ENCODE measurements around the gene ECI1. TPM values are rescaled to one million over a fixed set of nuclear protein-coding genes. Genes with fewer than 3 reads are reported as not detected.
"Not testable (repeated sequence)": the region's sequence is repeated elsewhere in the genome, so short reads cannot be mapped to it uniquely, and the experiment has no call there.

ECI1 gene
- total RNA-seq, 2 donors from 2014 or later, result 29.3 to 39.1 TPM

GRCh38 chr16:2260250-2260649 lies 8.9 kb upstream of the ECI1 start:
- DNase-seq (ENCODE audit: low spot score), result no peak
- Histone ChIP-seq H3K9me3 (no peaks in the 10 kb centered on the region), H3K36me3 (peaks cover 76% of the 10 kb centered on the region), H3K27me3 (replicated peaks; ENCODE audit: insufficient read depth) (no peaks in the 10 kb centered on the region), H3K27ac (no peak overlapping the region), H3K4me1 (ENCODE audit: control insufficient read depth in 1 of 2, low read depth in 2 of 2) (peaks cover 0 to 5% of the 10 kb centered on the region in 2 donors), H3K4me3 (no peak overlapping the region)
- TF ChIP-seq, protein P1, sequence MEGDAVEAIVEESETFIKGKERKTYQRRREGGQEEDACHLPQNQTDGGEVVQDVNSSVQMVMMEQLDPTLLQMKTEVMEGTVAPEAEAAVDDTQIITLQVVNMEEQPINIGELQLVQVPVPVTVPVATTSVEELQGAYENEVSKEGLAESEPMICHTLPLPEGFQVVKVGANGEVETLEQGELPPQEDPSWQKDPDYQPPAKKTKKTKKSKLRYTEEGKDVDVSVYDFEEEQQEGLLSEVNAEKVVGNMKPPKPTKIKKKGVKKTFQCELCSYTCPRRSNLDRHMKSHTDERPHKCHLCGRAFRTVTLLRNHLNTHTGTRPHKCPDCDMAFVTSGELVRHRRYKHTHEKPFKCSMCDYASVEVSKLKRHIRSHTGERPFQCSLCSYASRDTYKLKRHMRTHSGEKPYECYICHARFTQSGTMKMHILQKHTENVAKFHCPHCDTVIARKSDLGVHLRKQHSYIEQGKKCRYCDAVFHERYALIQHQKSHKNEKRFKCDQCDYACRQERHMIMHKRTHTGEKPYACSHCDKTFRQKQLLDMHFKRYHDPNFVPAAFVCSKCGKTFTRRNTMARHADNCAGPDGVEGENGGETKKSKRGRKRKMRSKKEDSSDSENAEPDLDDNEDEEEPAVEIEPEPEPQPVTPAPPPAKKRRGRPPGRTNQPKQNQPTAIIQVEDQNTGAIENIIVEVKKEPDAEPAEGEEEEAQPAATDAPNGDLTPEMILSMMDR (IDR thresholded peaks at IDR 0.05), result no peak
- ATAC-seq (ENCODE audit: insufficient number of reproducible peaks, low FRiP score, low read depth), result no peak

- H3K36me3 ChIP-seq, result peaks cover 85% of the 10 kb centered on the region
- H3K4me1 ChIP-seq (ENCODE audit: control insufficient read depth in 1 of 2, low read depth in 2 of 2); H3K27ac ChIP-seq; H3K27me3 ChIP-seq (replicated peaks; ENCODE audit: insufficient read depth); DNase-seq (ENCODE audit: low spot score); ATAC-seq (ENCODE audit: insufficient number of reproducible peaks, low FRiP score, low read depth); H3K4me3 ChIP-seq; H3K9me3 ChIP-seq: not testable (repeated sequence)
Measured at GRCh38 chr16:2258530-2258929, 7.1 kb upstream of the ECI1 start.

GRCh38 chr16:2257726-2258125 lies 6.3 kb upstream of the ECI1 start:
- peaks cover 82% of the 10 kb centered on the region for H3K36me3 ChIP-seq
- DNase-seq (ENCODE audit: low spot score), result no peak
- ATAC-seq (ENCODE audit: insufficient number of reproducible peaks, low FRiP score, low read depth), result no peak
- no peaks in the 10 kb centered on the region for H3K27me3 ChIP-seq (replicated peaks; ENCODE audit: insufficient read depth)
- no peak overlapping the region for H3K4me3 ChIP-seq
- no peaks in the 10 kb centered on the region for H3K4me1 ChIP-seq (ENCODE audit: control insufficient read depth in 1 of 2, low read depth in 2 of 2)
- no peak overlapping the region for H3K27ac ChIP-seq
- TF ChIP-seq, protein P1 (IDR thresholded peaks at IDR 0.05), result no peak
- no peaks in the 10 kb centered on the region for H3K9me3 ChIP-seq

- Histone ChIP-seq H3K9me3 (no peaks in the 10 kb centered on the region), H3K36me3 (peaks cover 71% of the 10 kb centered on the region), H3K27ac (no peak overlapping the region), H3K27me3 (replicated peaks; ENCODE audit: insufficient read depth) (no peaks in the 10 kb centered on the region), H3K4me3 (no peak overlapping the region), H3K4me1 (ENCODE audit: control insufficient read depth in 1 of 2, low read depth in 2 of 2) (peaks cover 5 to 7% of the 10 kb centered on the region in 2 donors)
- no peak for DNase-seq (ENCODE audit: low spot score)
- no peak for ATAC-seq (ENCODE audit: insufficient number of reproducible peaks, low FRiP score, low read depth)
- TF ChIP-seq, protein P1 (IDR thresholded peaks at IDR 0.05), result no peak
Measured at GRCh38 chr16:2256531-2257140, 5.2 kb upstream of the ECI1 start.

DNA sequence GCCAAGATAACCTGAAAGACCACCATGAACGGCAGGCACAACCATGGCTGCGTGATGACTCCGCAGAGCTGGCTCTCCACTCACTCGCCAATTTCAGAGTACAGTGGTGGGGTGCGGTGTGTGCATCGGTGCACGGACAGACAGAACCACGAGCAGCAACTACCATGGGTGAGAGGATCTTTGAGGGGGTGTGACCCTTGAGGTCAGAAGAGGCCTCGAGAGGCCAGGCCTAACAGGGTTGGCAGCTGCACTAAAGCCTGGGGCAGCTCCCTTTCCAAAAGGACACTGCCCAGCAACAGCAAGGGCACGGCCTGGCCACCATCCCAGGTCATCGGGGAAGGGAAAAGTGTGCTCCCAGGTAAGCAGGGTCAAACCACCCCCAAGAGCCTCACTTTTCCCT lies 1.9 kb upstream of the ECI1 start:
- no peaks in the 10 kb centered on the region for H3K27me3 ChIP-seq (replicated peaks; ENCODE audit: insufficient read depth)
- no peak for DNase-seq (ENCODE audit: low spot score)
- no peak for ATAC-seq (ENCODE audit: insufficient number of reproducible peaks, low FRiP score, low read depth)
- no peak overlapping the region for H3K4me3 ChIP-seq
- TF ChIP-seq, protein P1 (IDR thresholded peaks at IDR 0.05), result no peak
- H3K36me3 ChIP-seq, result peaks cover 46% of the 10 kb centered on the region
- peaks cover 12 to 19% of the 10 kb centered on the region in 2 donors for H3K4me1 ChIP-seq (ENCODE audit: control insufficient read depth in 1 of 2, low read depth in 2 of 2)
- no peaks in the 10 kb centered on the region for H3K9me3 ChIP-seq
- H3K27ac ChIP-seq, result no peak overlapping the region

GRCh38 chr16:2252806-2253148 lies 1.4 kb upstream of the ECI1 start:
- Histone ChIP-seq H3K36me3 (peaks cover 46% of the 10 kb centered on the region), H3K27ac (no peak overlapping the region), H3K4me3 (no peak overlapping the region), H3K9me3 (no peaks in the 10 kb centered on the region), H3K4me1 (ENCODE audit: control insufficient read depth in 1 of 2, low read depth in 2 of 2) (peaks cover 12 to 19% of the 10 kb centered on the region in 2 donors), H3K27me3 (replicated peaks; ENCODE audit: insufficient read depth) (no peaks in the 10 kb centered on the region)
- no peak for DNase-seq (ENCODE audit: low spot score)
- ATAC-seq (ENCODE audit: insufficient number of reproducible peaks, low FRiP score, low read depth), result no peak
- TF ChIP-seq, protein P1 (IDR thresholded peaks at IDR 0.05), result no peak

Measured in thoracic aorta (tissue), 2 donors.